ENCODE measurements around the gene CIZ1. TPM values are rescaled to one million over a fixed set of nuclear protein-coding genes. Genes with fewer than 3 reads are reported as not detected.

Gene CIZ1
- total and polyA plus RNA-seq, 9 of the 15 experiments (the other 6 are each of a cell fraction or from before 2014, with no cell fraction given), result 6.6 to 329 (median 87.8) TPM

DNA sequence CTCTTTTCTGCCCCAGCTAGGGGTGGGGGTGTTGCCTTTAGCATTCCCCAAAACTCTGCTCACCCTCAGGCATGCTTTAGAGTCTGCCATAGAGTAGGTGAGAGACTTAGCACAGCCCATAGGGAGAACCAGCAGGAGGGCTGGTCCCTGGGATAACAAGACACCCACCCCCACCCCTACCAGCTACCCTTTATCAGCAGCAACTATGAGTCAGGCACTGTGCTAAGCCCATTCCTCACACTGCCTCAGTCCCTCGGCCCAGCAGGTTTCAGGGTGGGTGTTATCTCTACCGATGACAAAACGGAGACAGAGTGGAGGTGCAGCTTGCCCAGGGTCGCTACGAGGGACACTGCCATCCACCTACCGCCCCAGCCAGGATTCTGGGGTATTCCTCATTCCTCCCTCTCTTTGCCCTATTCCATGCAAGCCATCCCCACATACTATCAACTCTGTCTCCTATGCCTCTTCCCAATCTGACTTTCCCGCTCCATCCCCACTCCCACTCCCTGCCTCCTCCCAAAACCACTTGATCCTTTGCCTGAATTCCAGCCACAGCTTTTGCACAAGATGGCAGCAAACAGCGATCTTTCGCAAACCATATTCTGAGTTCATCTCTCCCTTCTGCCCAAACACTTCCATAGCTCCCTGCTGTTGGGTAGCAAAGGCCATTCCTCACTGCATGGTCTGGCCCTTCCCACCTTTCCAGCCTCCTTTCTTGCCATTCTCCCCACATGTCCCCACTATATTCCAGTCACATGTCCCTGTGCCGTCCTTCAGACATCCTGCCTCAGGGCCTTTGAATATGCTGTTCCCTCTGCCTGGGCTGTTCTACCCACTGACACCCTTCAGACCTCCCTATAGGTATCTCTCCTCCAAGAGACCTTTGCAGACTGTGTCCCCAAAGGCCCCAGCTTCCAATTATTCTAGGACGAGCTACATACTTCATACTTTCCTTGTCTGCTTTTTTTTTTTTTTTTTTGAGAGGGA is 5.1 kb downstream of the CIZ1 start (continued):
- TF ChIP-seq THRB (CRISPR knock-in tag; conservative IDR thresholded peaks at IDR 0.05) (0 out of 2 replicates have a peak, but pooled peaks have one; percentile 63), RCOR1 (IDR thresholded peaks at IDR 0.05; ENCODE audit: borderline replicate concordance in 1 of 2, low read depth in 2 of 2, low read length in 2 of 2) (0 out of 4 replicates have a peak, but pooled peaks of 1 of the 2 experiments have one; percentile 12), GTF2F1 (IDR thresholded peaks at IDR 0.05; ENCODE audit: low read depth, low read length) (no peak), ZBTB7A (IDR thresholded peaks at IDR 0.05; ENCODE audit: borderline replicate concordance, control insufficient read depth, low read depth, low read length) (peak; percentile 44; the same call in 1 of the 2 replicates), ZNF589 (CRISPR knock-in tag; IDR thresholded peaks at IDR 0.05; ENCODE audit: low read depth) (no peak), HBP1 (CRISPR knock-in tag; IDR thresholded peaks at IDR 0.05) (peak; percentile 50; the same call in 1 of the 2 replicates), ZNF77 (CRISPR knock-in tag; IDR thresholded peaks at IDR 0.05) (no peak)
- TF ChIP-seq, protein P1, sequence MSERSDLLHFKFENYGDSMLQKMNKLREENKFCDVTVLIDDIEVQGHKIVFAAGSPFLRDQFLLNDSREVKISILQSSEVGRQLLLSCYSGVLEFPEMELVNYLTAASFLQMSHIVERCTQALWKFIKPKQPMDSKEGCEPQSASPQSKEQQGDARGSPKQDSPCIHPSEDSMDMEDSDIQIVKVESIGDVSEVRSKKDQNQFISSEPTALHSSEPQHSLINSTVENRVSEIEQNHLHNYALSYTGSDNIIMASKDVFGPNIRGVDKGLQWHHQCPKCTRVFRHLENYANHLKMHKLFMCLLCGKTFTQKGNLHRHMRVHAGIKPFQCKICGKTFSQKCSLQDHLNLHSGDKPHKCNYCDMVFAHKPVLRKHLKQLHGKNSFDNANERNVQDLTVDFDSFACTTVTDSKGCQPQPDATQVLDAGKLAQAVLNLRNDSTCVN (CRISPR knock-in tag; IDR thresholded peaks at IDR 0.05), result peak; percentile 60; the same call in 1 of the 2 replicates

All from K562 (cell line).